MCF 10A (cell line): Measurements from ENCODE around the gene ROBO2. TPM values are rescaled to one million over a fixed set of nuclear protein-coding genes. Genes with fewer than 3 reads are reported as not detected.

ENCODE experiments used
- BruUV-seq: library from RNA; stranded (reverse); fragments of 400-500 nt; replicated peaks from 2 replicates; lab custom pipeline; 2021; lab: Mats Ljungman, UMichigan
- CTCF ChIA-PET: fragments of 300-600 bp; sonication (Branson Sonifier 250); formaldehyde crosslinking; extraction: SDS; loops from one replicate; lab custom pipeline; 2021; ENCODE audit warnings: antibody characterized with exemption, inconsistent platforms; lab: Yijun Ruan, JAX
- POLR2A ChIA-PET: fragments of 300-600, 350-650 bp; sonication (Branson Sonifier 250); formaldehyde crosslinking; extraction: SDS; loops from one replicate; lab custom pipeline; 2020; ENCODE audit warnings: antibody characterized with exemption, inconsistent platforms; lab: Yijun Ruan, JAX
- DNase-seq: peaks from one replicate; pipeline ENCODE4 v3.0.0-alpha.2; 2018; ENCODE audit not compliant: unreplicated experiment
- H3K27ac Mint-ChIP-seq: one replicate; pipeline ENCODE4 v1.8.0; 2022; ENCODE audit warnings: mild to moderate bottlenecking, low read depth, mixed read lengths; ENCODE audit not compliant: unreplicated experiment
- H3K27me3 Mint-ChIP-seq: one replicate; pipeline ENCODE4 v1.8.0; 2022; ENCODE audit warnings: mixed read lengths; ENCODE audit not compliant: insufficient read depth, unreplicated experiment
- H3K36me3 Mint-ChIP-seq: one replicate; pipeline ENCODE4 v1.8.0; 2022; ENCODE audit warnings: mild to moderate bottlenecking, moderate library complexity, mixed read lengths; ENCODE audit not compliant: insufficient read depth, unreplicated experiment
- H3K4me1 Mint-ChIP-seq: one replicate; pipeline ENCODE4 v1.8.0; 2022; ENCODE audit warnings: mixed read lengths; ENCODE audit not compliant: insufficient read depth, unreplicated experiment
- H3K4me3 Mint-ChIP-seq: one replicate; pipeline ENCODE4 v1.8.0; 2022; ENCODE audit warnings: mild to moderate bottlenecking, moderate library complexity, mixed read lengths; ENCODE audit not compliant: unreplicated experiment
- H3K9me3 Mint-ChIP-seq: one replicate; pipeline ENCODE4 v1.8.0; 2022; ENCODE audit warnings: mixed read lengths; ENCODE audit not compliant: unreplicated experiment
- CTCF ChIP-seq: fragments of 200-600 bp; IDR thresholded peaks from one replicate; pipeline ENCODE4 v1.8.0; 2022; ENCODE audit warnings: antibody characterized with exemption, mild to moderate bottlenecking; ENCODE audit not compliant: unreplicated experiment
- intact Hi-C: fragments of 100-400 bp; cut with micrococcal nuclease; formaldehyde crosslinking; loops from 2 replicates; pipeline ENCODE4 v1.14.1; 2022
- total RNA-seq: library from RNA; stranded (reverse); gene quantifications from 2 replicates; pipeline ENCODE4 v1.2.3, GENCODE V29; 2022

Gene ROBO2
- total RNA-seq, 1 experiment from 2014 or later = not detected

DNA sequence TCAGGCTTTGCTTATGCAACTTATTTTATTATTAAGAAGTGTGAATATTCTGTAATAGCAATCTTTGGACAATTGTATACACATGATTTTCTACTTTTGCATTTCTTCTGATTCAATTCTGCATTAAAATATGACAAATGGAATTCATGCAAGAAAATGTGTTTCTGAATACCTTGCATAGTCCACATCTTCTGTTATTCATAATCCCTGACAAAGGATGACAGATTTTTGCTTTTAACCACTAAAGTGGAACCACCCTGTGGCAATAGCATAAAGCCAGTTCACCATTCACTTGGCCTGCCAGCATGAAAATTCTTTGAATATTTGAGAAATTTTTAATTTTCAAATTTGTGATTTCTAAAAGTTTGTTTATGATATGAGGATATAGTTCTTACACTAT lies 397.0 kb downstream of the ROBO2 start:
- no peaks in the 10 kb centered on the region for H3K4me1 Mint-ChIP-seq
- no peak for TF ChIP-seq CTCF
- H3K36me3 Mint-ChIP-seq = no peaks in the 10 kb centered on the region
- H3K9me3 Mint-ChIP-seq = no peaks in the 10 kb centered on the region
- H3K27ac Mint-ChIP-seq = no peak overlapping the region
- no peak for DNase-seq
- H3K4me3 Mint-ChIP-seq = no peak overlapping the region
- ChIA-PET POLR2A (no interaction called here), CTCF (no interaction called here)
- H3K27me3 Mint-ChIP-seq = no peaks in the 10 kb centered on the region
- no TSS peak for BruUV-seq
- intact Hi-C loops = no loop called here

DNA sequence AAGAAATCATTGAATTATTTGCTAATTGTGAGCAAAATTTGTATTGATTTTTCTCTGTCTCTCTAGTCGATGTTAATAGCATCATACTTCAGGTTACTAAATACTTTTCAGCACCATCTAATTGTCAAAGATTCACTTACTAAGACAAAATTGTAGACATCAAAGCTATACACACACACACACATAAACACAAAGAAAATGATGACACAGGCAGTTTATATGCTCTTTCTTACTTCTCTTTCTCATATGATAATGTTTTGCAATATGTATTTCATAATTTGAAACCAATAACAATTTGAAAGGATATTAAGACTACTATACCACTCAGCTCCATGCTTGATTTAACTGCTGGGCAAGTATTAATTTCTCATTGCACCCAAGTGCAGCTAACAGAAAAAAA lies 406.2 kb downstream of the ROBO2 start:
- H3K4me1 Mint-ChIP-seq = no peaks in the 10 kb centered on the region
- no peak overlapping the region for H3K4me3 Mint-ChIP-seq
- ChIA-PET POLR2A (no interaction called here), CTCF (no interaction called here)
- no peak overlapping the region for H3K27ac Mint-ChIP-seq
- no peak for TF ChIP-seq CTCF
- no peaks in the 10 kb centered on the region for H3K27me3 Mint-ChIP-seq
- no peaks in the 10 kb centered on the region for H3K9me3 Mint-ChIP-seq
- BruUV-seq = no TSS peak
- intact Hi-C loops = no loop called here
- no peaks in the 10 kb centered on the region for H3K36me3 Mint-ChIP-seq
- DNase-seq = peak; percentile 8

- DNase-seq = no peak
- intact Hi-C loops = no loop called here
- BruUV-seq = no TSS peak
- Mint-ChIP-seq H3K27me3 (no peaks in the 10 kb centered on the region), H3K36me3 (no peaks in the 10 kb centered on the region), H3K4me1 (no peaks in the 10 kb centered on the region), H3K4me3 (no peak overlapping the region), H3K27ac (no peak overlapping the region), H3K9me3 (no peaks in the 10 kb centered on the region)
- TF ChIP-seq CTCF = no peak
- ChIA-PET CTCF (interaction anchor here (0.7 kb wide), 1 partner anchor 19 kb away, joined by 3 read pairs; no protein-coding TSS in a partner anchor), POLR2A (no interaction called here)
These were observed 406.9 kb downstream of the ROBO2 start for GRCh38 chr3:77446761-77447160.

DNA sequence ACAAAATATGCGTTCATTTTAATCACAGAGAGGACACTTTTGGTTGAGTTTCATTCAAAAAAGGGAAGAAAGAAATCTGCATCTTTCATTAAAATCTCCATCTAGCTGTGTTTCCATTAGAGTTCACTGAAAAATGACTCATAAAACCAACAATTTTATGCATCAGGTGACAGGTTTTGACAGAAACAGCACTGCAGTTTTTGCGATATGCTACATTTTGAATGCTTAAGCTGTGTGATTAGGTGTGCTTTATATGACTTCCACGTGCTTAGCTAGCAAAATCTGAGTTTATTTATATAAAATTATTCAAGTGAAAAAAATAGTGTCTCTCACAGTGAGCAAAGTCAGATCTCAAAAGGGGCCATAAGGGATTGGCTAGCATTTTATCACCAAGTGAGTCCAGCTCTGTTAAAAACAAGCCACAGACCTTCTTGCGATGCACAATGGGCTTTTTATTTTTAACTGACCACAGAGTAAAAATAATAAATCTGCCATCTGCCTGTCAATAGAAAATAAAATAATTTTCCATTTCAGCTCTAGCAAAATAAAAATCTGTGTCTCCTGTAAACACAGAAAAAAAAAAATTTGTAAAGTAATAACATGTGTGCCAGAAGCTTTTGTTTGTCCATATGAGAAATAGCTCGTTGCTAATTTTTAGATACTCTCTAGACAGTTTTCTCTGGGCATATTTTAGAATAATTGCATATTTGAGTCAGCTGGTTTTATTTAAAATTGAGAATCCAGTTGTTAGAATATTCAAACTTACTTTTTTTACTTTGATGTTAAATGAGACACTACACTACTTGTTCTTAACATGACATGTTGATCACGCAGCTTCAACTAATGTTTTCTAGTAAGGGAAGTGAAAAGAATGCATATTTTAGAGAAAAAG lies 409.8 kb downstream of the ROBO2 start:
- POLR2A ChIA-PET = interaction anchor here (0.7 kb wide), 1 partner anchor 899 kb away, joined by 4 read pairs; no protein-coding TSS in a partner anchor
- intact Hi-C loops = no loop called here
- Mint-ChIP-seq H3K4me3 (no peak overlapping the region), H3K9me3 (no peaks in the 10 kb centered on the region), H3K27me3 (no peaks in the 10 kb centered on the region), H3K4me1 (no peaks in the 10 kb centered on the region), H3K36me3 (no peaks in the 10 kb centered on the region), H3K27ac (no peak overlapping the region)
- no peak for DNase-seq
- TF ChIP-seq CTCF = no peak
- CTCF ChIA-PET = interaction anchor here (0.6 to 0.9 kb wide), 3 partner anchors 9 to 755 kb away, joined by 3 to 4 read pairs (median 3); no protein-coding TSS in a partner anchor
- no TSS peak for BruUV-seq
